A673 (cell line): Measurements from ENCODE around the gene HMBS. TPM values are rescaled to one million over a fixed set of nuclear protein-coding genes. Genes with fewer than 3 reads are reported as not detected.
A peak's percentile ranks its signal among the peaks of the same experiment; 100 is the strongest.
"Not testable (repeated sequence)": the region's sequence is repeated elsewhere in the genome, so short reads cannot be mapped to it uniquely, and the experiment has no call there.

Experiments
- BruUV-seq: library from RNA; stranded (reverse); fragments of 400-500 nt; replicated peaks from 2 replicates; lab custom pipeline; 2021; lab: Mats Ljungman, UMichigan
- CTCF ChIA-PET: fragments of 300-600 bp; sonication (Branson Sonifier 250); formaldehyde crosslinking; loops from one replicate; lab custom pipeline; 2022; ENCODE audit warnings: antibody characterized with exemption; lab: Charles Lee
- POLR2A ChIA-PET: fragments of 300-600 bp; sonication (Branson Sonifier 250); formaldehyde crosslinking; loops from one replicate; lab custom pipeline; 2022; ENCODE audit warnings: antibody characterized with exemption; ENCODE audit not compliant: low non-redundant PET; lab: Charles Lee
- DNase-seq: peaks from one replicate; pipeline ENCODE4 v3.0.0-alpha.2; 2015; ENCODE audit warnings: low spot score
- H3K27ac ChIP-seq: fragments of 200-600 bp; sonication (generic); 2 replicates; pipeline ENCODE4 v1.5.1; 2016; ENCODE audit warnings: mixed run types, low read depth, mild to moderate bottlenecking, mixed read lengths, antibody characterized with exemption, low read length; ENCODE audit not compliant: poor library complexity, severe bottlenecking
- H3K27me3 ChIP-seq: fragments of 200-600 bp; sonication (generic); replicated peaks from 2 replicates; pipeline ENCODE4 v1.6.1; 2017; ENCODE audit warnings: mixed run types, low read depth, mild to moderate bottlenecking, mixed read lengths, antibody characterized with exemption, low read length; ENCODE audit not compliant: insufficient read depth, poor library complexity
- H3K36me3 ChIP-seq: fragments of 200-600 bp; sonication (generic); 2 replicates; pipeline ENCODE4 v1.6.1; 2016; ENCODE audit warnings: mixed run types, mild to moderate bottlenecking, mixed read lengths, antibody characterized with exemption, low read length; ENCODE audit not compliant: insufficient read depth, poor library complexity, severe bottlenecking
- H3K4me1 ChIP-seq: fragments of 200-600 bp; sonication (generic); 2 replicates; pipeline ENCODE4 v1.6.1; 2017; ENCODE audit warnings: mixed run types, mild to moderate bottlenecking, mixed read lengths, antibody characterized with exemption, low read length; ENCODE audit not compliant: insufficient read depth, poor library complexity, severe bottlenecking
- H3K4me3 ChIP-seq: fragments of 200-600 bp; sonication (generic); 2 replicates; pipeline ENCODE4 v1.5.1; 2016; ENCODE audit warnings: low read depth, mixed run types, mild to moderate bottlenecking, mixed read lengths, low read length; ENCODE audit not compliant: poor library complexity, severe bottlenecking
- H3K9me3 ChIP-seq: fragments of 200-600 bp; sonication (generic); 2 replicates; pipeline ENCODE4 v1.6.1; 2016; ENCODE audit warnings: mixed run types, low read depth, mild to moderate bottlenecking, mixed read lengths, antibody characterized with exemption, low read length; ENCODE audit not compliant: poor library complexity, severe bottlenecking
- CTCF ChIP-seq: fragments of 300-800, 200-600 bp; sonication (generic); conservative IDR thresholded peaks from 2 replicates; pipeline ENCODE4 v1.5.1; 2017; ENCODE audit warnings: low read depth, mild to moderate bottlenecking, antibody characterized with exemption, low read length, moderate library complexity, mixed read lengths
- EZH2 ChIP-seq: fragments of 200-600 bp; sonication (generic); IDR thresholded peaks from 2 replicates; pipeline ENCODE4 v1.6.1; 2017; ENCODE audit warnings: borderline replicate concordance, low read depth, mild to moderate bottlenecking, mixed read lengths, antibody characterized with exemption, low read length; ENCODE audit not compliant: poor library complexity, severe bottlenecking
- intact Hi-C: fragments of 100-400 bp; cut with micrococcal nuclease; formaldehyde crosslinking; loops from one replicate; pipeline ENCODE4 v1.10.0; 2022; ENCODE audit not compliant: unreplicated experiment
- total RNA-seq: library from RNA; stranded (reverse); gene quantifications from 2 replicates; pipeline ENCODE4 v1.2.3, GENCODE V29; 2021

The HMBS gene
- total RNA-seq, 1 experiment from 2014 or later, result 72.5 TPM

- H3K4me3 ChIP-seq, result no peak overlapping the region
- H3K36me3 ChIP-seq, result peaks cover 25% of the 10 kb centered on the region
- H3K27me3 ChIP-seq, result no peaks in the 10 kb centered on the region
- intact Hi-C loops, result no loop called here
- BruUV-seq, result no TSS peak
- H3K4me1 ChIP-seq, result no peaks in the 10 kb centered on the region
- no peaks in the 10 kb centered on the region for H3K9me3 ChIP-seq
- H3K27ac ChIP-seq, result no peak overlapping the region
- TF ChIP-seq EZH2, result no peak
- peak; percentile 72 for TF ChIP-seq CTCF
- CTCF ChIA-PET, result no interaction called here
- POLR2A ChIA-PET, result no interaction called here
- DNase-seq, result peak; percentile 31
Measured at GRCh38 chr11:119134389-119134978, 49.8 kb downstream of the HMBS start.

GRCh38 chr11:119139276-119139675, 54.6 kb downstream of the HMBS start:
- intact Hi-C loops, BruUV-seq, H3K27me3 ChIP-seq, DNase-seq, H3K4me1 ChIP-seq, H3K27ac ChIP-seq, CTCF ChIA-PET, H3K36me3 ChIP-seq, POLR2A ChIA-PET, H3K4me3 ChIP-seq, H3K9me3 ChIP-seq: not testable (repeated sequence)

Other genes starting within 250 kb of the HMBS start
- gene CXCR5, start 201.0 kb upstream of the HMBS start, total RNA-seq, result not detected in 2 replicates
- gene BCL9L, start 159.0 kb upstream of the HMBS start, total RNA-seq, result 49.9 and 64.0 TPM in 2 replicates
- gene UPK2, start 128.6 kb upstream of the HMBS start, total RNA-seq, result not detected in 2 replicates
- not detected in 2 replicates for gene FOXR1, start 113.1 kb upstream of the HMBS start, total RNA-seq
- gene CENATAC, start 86.7 kb upstream of the HMBS start, total RNA-seq, result 56.7 and 57.4 TPM in 2 replicates
- gene RPS25, start 66.5 kb upstream of the HMBS start, total RNA-seq, result 1,091 and 1,176 TPM in 2 replicates
- gene TRAPPC4, start 66.1 kb upstream of the HMBS start, total RNA-seq, result 73.0 and 81.2 TPM in 2 replicates
- 49.3 and 54.6 TPM in 2 replicates for gene SLC37A4, start 54.0 kb upstream of the HMBS start, total RNA-seq
- 315 and 328 TPM in 2 replicates for gene HYOU1, start 27.7 kb upstream of the HMBS start, total RNA-seq
- 26.7 and 32.4 TPM in 2 replicates for gene VPS11, start 17.1 kb upstream of the HMBS start, total RNA-seq
- 102 and 115 TPM in 2 replicates for gene DPAGT1, start 17.0 kb downstream of the HMBS start, total RNA-seq
- 17.1 and 17.8 TPM in 2 replicates for gene C2CD2L, start 22.5 kb downstream of the HMBS start, total RNA-seq
- 31.7 and 31.9 TPM in 2 replicates for gene HINFP, start 36.7 kb downstream of the HMBS start, total RNA-seq
- 0.33 TPM in 1 of 2 replicates, not detected in the other for gene ABCG4, start 64.2 kb downstream of the HMBS start, total RNA-seq
- 1.4 and 2.7 TPM in 2 replicates for gene NLRX1, start 83.8 kb downstream of the HMBS start, total RNA-seq
- not detected in 2 replicates for gene NHERF4, start 100.6 kb downstream of the HMBS start, total RNA-seq
- gene CBL, start 121.5 kb downstream of the HMBS start, total RNA-seq, result 39.9 and 40.7 TPM in 2 replicates
- 14.4 and 20.0 TPM in 2 replicates for gene MCAM, start 232.2 kb downstream of the HMBS start, total RNA-seq
- 81.3 and 89.3 TPM in 2 replicates for gene RNF26, start 249.6 kb downstream of the HMBS start, total RNA-seq